Keratinocyte (primary cell): ENCODE data around the gene TFR2. TPM values are rescaled to one million over a fixed set of nuclear protein-coding genes. Genes with fewer than 3 reads are reported as not detected.

Experiments
- DNase-seq: peaks from one replicate; pipeline ENCODE4 v3.0.0-alpha.2; 2011; ENCODE audit warnings: low read depth, missing footprints, low spot score
- FAIRE-seq: peaks from 2 replicates; lab custom pipeline; 2011; peaks lifted over from hg19 to GRCh38; lab: Jason Lieb, UNC
- H2AFZ ChIP-seq: 2 replicates; pipeline ENCODE4 v1.6.0; 2012; ENCODE audit warnings: low read length, control low read depth, inconsistent platforms; ENCODE audit not compliant: control insufficient read depth
- H3K27ac ChIP-seq: 2 replicates; pipeline ENCODE4 v1.5.1; 2011; ENCODE audit warnings: low read length; ENCODE audit not compliant: control insufficient read depth, insufficient read depth
- H3K27me3 ChIP-seq: 3 replicates; pipeline ENCODE4 v1.6.0; 2011; ENCODE audit warnings: low read length; ENCODE audit not compliant: control insufficient read depth, insufficient read depth; ENCODE audit errors: extremely low read depth
- H3K36me3 ChIP-seq, 2 experiments: 2 replicates in 1 of 2; 3 replicates in 1 of 2; pipeline ENCODE4 v1.5.1; 2011; ENCODE audit warnings: low read length in 2 of 2, mild to moderate bottlenecking in 1 of 2; ENCODE audit not compliant: control insufficient read depth in 2 of 2, insufficient read depth in 2 of 2; ENCODE audit errors: extremely low read depth in 1 of 2
- H3K4me1 ChIP-seq: 3 replicates; pipeline ENCODE4 v1.5.1; 2011; ENCODE audit warnings: low read length; ENCODE audit not compliant: control insufficient read depth, insufficient read depth; ENCODE audit errors: extremely low read depth
- H3K4me2 ChIP-seq: 3 replicates; pipeline ENCODE4 v1.6.0; 2011; ENCODE audit warnings: low read depth, low read length; ENCODE audit not compliant: control insufficient read depth, insufficient read depth; ENCODE audit errors: extremely low read depth
- H3K4me3 ChIP-seq, 3 experiments: fragments of 200-600 bp in 1 of 3; sonication (generic) in 1 of 3; 2 replicates in 2 of 3; 3 replicates in 1 of 3; pipeline ENCODE4 v1.5.1; 2011 to 2016; ENCODE audit warnings: low read length in 3 of 3, mild to moderate bottlenecking in 3 of 3, control low read depth in 2 of 3, inconsistent platforms in 1 of 3, low read depth in 1 of 3, mixed read lengths in 1 of 3, mixed run types in 1 of 3, moderate library complexity in 1 of 3; ENCODE audit not compliant: control insufficient read depth in 2 of 3, insufficient read depth in 2 of 3; ENCODE audit errors: extremely low read depth in 1 of 3
- H3K79me2 ChIP-seq: 2 replicates; pipeline ENCODE4 v1.6.0; 2012; ENCODE audit warnings: low read length; ENCODE audit not compliant: control insufficient read depth, insufficient read depth
- H3K9ac ChIP-seq: 3 replicates; pipeline ENCODE4 v1.6.0; 2011; ENCODE audit warnings: low read length; ENCODE audit not compliant: control insufficient read depth, insufficient read depth; ENCODE audit errors: extremely low read depth
- H3K9me1 ChIP-seq: 3 replicates; pipeline ENCODE4 v1.6.0; 2011; ENCODE audit warnings: low read length; ENCODE audit not compliant: control insufficient read depth, insufficient read depth; ENCODE audit errors: extremely low read depth
- H3K9me3 ChIP-seq: 2 replicates; pipeline ENCODE4 v1.5.1; 2012; ENCODE audit warnings: low read depth, low read length; ENCODE audit not compliant: control insufficient read depth
- H4K20me1 ChIP-seq: 3 replicates; pipeline ENCODE4 v1.6.0; 2011; ENCODE audit warnings: low read length; ENCODE audit not compliant: control insufficient read depth, insufficient read depth; ENCODE audit errors: extremely low read depth
- CTCF ChIP-seq, 3 experiments: IDR thresholded peaks in 1 of 3; conservative IDR thresholded peaks in 1 of 3; optimal IDR thresholded peaks in 1 of 3; 2 replicates in 2 of 3; 3 replicates in 1 of 3; pipeline versions ENCODE3 to v1.5.1; 2011; ENCODE audit warnings: low read length in 3 of 3, mild to moderate bottlenecking in 3 of 3, moderate library complexity in 2 of 3, control low read depth in 1 of 3, inconsistent platforms in 1 of 3; ENCODE audit not compliant: insufficient read depth in 2 of 3; ENCODE audit errors: extremely low read depth in 1 of 3
- EZH2 ChIP-seq: IDR thresholded peaks from one replicate; pipeline ENCODE4 v1.6.1; 2012; ENCODE audit warnings: inconsistent platforms, mild to moderate bottlenecking, low read length, moderate library complexity
- dilution Hi-C: fragments of 300-500 bp; cut with MboI; formaldehyde crosslinking; loops from one replicate; pipeline ENCODE4 v1.7.0; 2020; ENCODE audit warnings: low sequenced_read_pairs; ENCODE audit not compliant: extremely low pct_ligation_motif_present
- polyA plus RNA-seq, 5 experiments: library from polyadenylated mRNA; depleted of rRNA in 3 of 5; stranded (reverse) in 3 of 5; stranded (forward) in 1 of 5; unstranded in 1 of 5; fragments of >200 nt; gene quantifications; 1 replicate in 1 of 5; 2 replicates in 3 of 5; 3 replicates in 1 of 5; pipeline versions ENCODE4 v1.2.1 to v1.2.3, GENCODE V29; 2011 to 2012; ENCODE audit warnings: missing spikeins in 2 of 5, low read depth in 1 of 5, low replicate concordance in 1 of 5

TFR2 gene
- polyA plus RNA-seq, 1 donor (not counting 4 experiments of a cell fraction or from before 2014, with no cell fraction given): 0.12 TPM

DNA sequence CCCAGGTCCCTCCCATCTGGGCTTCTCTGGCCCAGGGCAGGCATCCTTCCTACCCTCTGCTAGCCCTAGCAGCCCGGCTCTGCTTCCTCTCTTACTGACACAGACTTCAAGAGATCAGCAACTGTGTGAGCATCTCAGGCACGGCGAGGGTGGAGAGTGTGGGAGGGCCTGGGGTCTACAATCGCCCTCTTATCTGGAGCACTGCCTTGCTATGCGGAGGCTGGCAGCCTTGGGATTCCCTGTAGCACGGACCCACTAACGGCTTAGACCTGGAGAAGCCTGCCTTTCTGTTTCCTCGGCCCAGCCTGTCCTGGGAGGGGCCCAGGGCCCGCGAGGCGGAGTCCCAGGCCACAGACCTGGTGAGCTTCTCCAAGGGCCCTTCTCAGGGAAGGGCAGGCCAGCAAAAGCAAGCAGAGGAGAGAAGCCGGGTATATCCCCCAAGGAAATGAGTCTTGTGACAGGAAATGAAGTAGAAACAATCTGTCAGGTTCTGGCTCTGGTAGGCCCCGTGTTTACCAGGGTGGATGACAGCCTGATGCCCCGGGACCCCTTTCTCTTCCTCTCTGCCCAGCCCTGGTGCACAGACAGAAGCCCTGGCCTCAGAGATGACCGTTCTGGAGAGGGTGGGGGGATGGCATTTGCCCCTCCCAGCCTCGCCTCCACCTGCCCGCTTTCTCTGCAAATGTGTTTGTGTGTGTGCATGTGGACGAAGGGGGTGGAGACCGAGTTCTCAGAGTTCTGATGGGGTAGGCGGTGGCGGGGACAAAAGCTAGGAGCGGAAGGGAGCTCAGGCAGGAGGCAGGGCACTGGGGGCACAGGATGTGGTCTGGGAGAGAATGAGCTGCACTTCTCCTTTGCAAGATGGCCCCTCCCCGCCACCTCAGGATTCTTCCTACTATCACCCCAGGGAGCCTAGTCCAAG is 58.0 kb downstream of the TFR2 start:
- Histone ChIP-seq H3K4me3 (no peak overlapping the region), H4K20me1 (peaks cover 8% of the 10 kb centered on the region), H3K9ac (no peak overlapping the region), H3K79me2 (peaks cover 13% of the 10 kb centered on the region), H3K4me2 (no peak overlapping the region), H3K4me1 (peaks cover 32% of the 10 kb centered on the region), H3K27ac (no peak overlapping the region), H3K27me3 (no peaks in the 10 kb centered on the region), H3K9me3 (no peaks in the 10 kb centered on the region), H3K36me3 (peaks cover 20 to 23% of the 10 kb centered on the region in 2 experiments), H3K9me1 (no peaks in the 10 kb centered on the region), H2AFZ (no peak overlapping the region)
- DNase-seq (no peak), FAIRE-seq (no peak)
- dilution Hi-C loops: no loop called here
- no peak for TF ChIP-seq CTCF (optimal IDR thresholded peaks at IDR 0.05 in 1 of 3, IDR thresholded peaks at IDR 0.05 in 1 of 3, conservative IDR thresholded peaks at IDR 0.05 in 1 of 3; ENCODE audit: extremely low read depth in 1 of 3, insufficient read depth in 2 of 3, low read length in 3 of 3)
- no peak for TF ChIP-seq EZH2

DNA sequence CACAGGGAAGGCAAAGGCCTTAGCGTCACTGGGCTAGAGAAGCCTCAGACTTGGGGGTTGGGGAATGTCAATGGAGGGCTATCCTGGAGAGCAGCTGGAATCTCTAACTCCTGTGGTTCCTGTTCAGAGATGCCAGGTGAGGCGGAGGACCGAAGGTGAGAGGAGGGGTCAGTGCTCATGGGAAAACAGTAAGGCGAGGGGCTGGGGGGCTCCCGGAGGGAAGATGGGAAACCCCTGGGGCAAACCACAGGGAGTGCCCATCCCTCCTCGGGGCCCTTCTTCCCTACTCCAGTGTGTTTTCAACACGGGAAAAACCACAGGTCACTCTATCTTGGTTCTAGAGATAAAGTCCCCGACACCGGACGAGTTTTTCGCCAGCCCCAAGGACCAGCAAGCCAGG is 58.7 kb downstream of the TFR2 start:
- Histone ChIP-seq H3K4me3 (no peak overlapping the region), H3K4me2 (peak overlapping the region; percentile 37), H3K9me3 (no peaks in the 10 kb centered on the region), H3K79me2 (peaks cover 13% of the 10 kb centered on the region), H3K27me3 (no peaks in the 10 kb centered on the region), H3K9ac (no peak overlapping the region), H3K36me3 (peaks cover 23 to 24% of the 10 kb centered on the region in 2 experiments), H4K20me1 (peaks cover 8% of the 10 kb centered on the region), H3K4me1 (peaks cover 32% of the 10 kb centered on the region), H3K9me1 (no peaks in the 10 kb centered on the region), H3K27ac (no peak overlapping the region), H2AFZ (no peak overlapping the region)
- FAIRE-seq: no peak
- dilution Hi-C loops: no loop called here
- no peak for DNase-seq
- no peak for TF ChIP-seq CTCF (optimal IDR thresholded peaks at IDR 0.05 in 1 of 3, IDR thresholded peaks at IDR 0.05 in 1 of 3, conservative IDR thresholded peaks at IDR 0.05 in 1 of 3; ENCODE audit: extremely low read depth in 1 of 3, insufficient read depth in 2 of 3, low read length in 3 of 3)
- no peak for TF ChIP-seq EZH2
